Body of pancreas (tissue), 4 donors: ENCODE data around the gene KRT33A. TPM values are rescaled to one million over a fixed set of nuclear protein-coding genes. Genes with fewer than 3 reads are reported as not detected.

Source experiments
- ATAC-seq: fragments of 150-250 bp; one replicate; pipeline ENCODE4 v1.9.1; 2016
- DNase-seq, 4 donors: peaks; one replicate each; pipeline ENCODE4 v3.0.0-alpha.2; 2019
- H3K27ac ChIP-seq, 4 donors: fragments of 200-600 bp; sonication (generic); 1 replicate in 3 of 4; 2 replicates in 1 of 4; pipeline versions ENCODE4 v1.5.1 to v1.6.1; 2016 to 2019; ENCODE audit warnings: mild to moderate bottlenecking in 1 of 4, mixed read lengths in 1 of 4, moderate library complexity in 1 of 4
- H3K27me3 ChIP-seq, 2 donors: fragments of 200-600 bp; sonication (generic); one replicate each; pipeline ENCODE4 v1.6.0; 2016; ENCODE audit warnings: mild to moderate bottlenecking in 1 of 2
- H3K36me3 ChIP-seq, 2 donors: fragments of 200-600 bp; sonication (generic); replicated peaks in 1 of 2; 2 replicates each; pipeline ENCODE4 v1.5.1; 2016; ENCODE audit warnings: low read depth in 2 of 2; ENCODE audit not compliant: insufficient read depth in 1 of 2
- H3K4me1 ChIP-seq: fragments of 200-600 bp; sonication (generic); one replicate; pipeline ENCODE4 v1.6.0; 2016
- H3K4me3 ChIP-seq, 2 donors: fragments of 200-600 bp; sonication (generic); 1 replicate in 1 of 2; 2 replicates in 1 of 2; pipeline ENCODE4 v1.5.1; 2016 to 2019
- H3K9me3 ChIP-seq, 3 donors: fragments of 200-600 bp; sonication (generic); 1 replicate in 2 of 3; 2 replicates in 1 of 3; pipeline ENCODE4 v1.5.1; 2016
- CTCF ChIP-seq, 7 experiments: fragments of 450-650 bp in 4 of 7; fragments of 200-600 bp in 3 of 7; sonication (generic) in 3 of 7; IDR thresholded peaks; one replicate each; pipeline ENCODE4 v1.5.1; 2016 to 2019; ENCODE audit warnings: antibody characterized with exemption in 7 of 7
- POLR2A ChIP-seq, 3 donors: fragments of 450-650 bp; IDR thresholded peaks; one replicate each; pipeline ENCODE4 v1.6.1; 2016; ENCODE audit warnings: antibody characterized with exemption in 3 of 3, mild to moderate bottlenecking in 2 of 3
- WGBS, 2 donors: methylation state at CpG; one replicate each; pipeline ENCODE4 v1.1.5; 2017; 5-methylcytosine and 5-hydroxymethylcytosine counted together
- intact Hi-C: fragments of 100-400 bp; cut with DNase I; formaldehyde crosslinking; loops from one replicate; pipeline ENCODE4 v1.15.1; 2023
- total RNA-seq, 2 donors: library from RNA; depleted of rRNA; stranded (reverse); fragments of >200 nt; gene quantifications; one replicate each; pipeline ENCODE4 v1.1.0, GENCODE V29; 2016

KRT33A gene
- total RNA-seq, 2 donors from 2014 or later, result not detected

- DNase-seq (no peak), ATAC-seq (no peak)
- WGBS, 2 donors, result 76% methylated on average over 8 to 11 of the region's 11 CpGs
- intact Hi-C loops, result no loop called here
- Histone ChIP-seq H3K27ac (no peak overlapping the region), H3K4me3 (no peak overlapping the region), H3K4me1 (no peaks in the 10 kb centered on the region), H3K36me3 (no peaks in the 10 kb centered on the region), H3K9me3 (peaks cover 0 to 11% (median 0%) of the 10 kb centered on the region in 3 donors), H3K27me3 (no peaks in the 10 kb centered on the region)
- TF ChIP-seq CTCF (IDR thresholded peaks at IDR 0.05), result no peak
- TF ChIP-seq POLR2A (IDR thresholded peaks at IDR 0.05), result no peak
Observed at GRCh38 chr17:41322903-41323895, 27.4 kb downstream of the KRT33A start.

GRCh38 chr17:41322094-41322902 is 28.3 kb downstream of the KRT33A start:
- Histone ChIP-seq H3K27me3 (no peaks in the 10 kb centered on the region), H3K9me3 (peaks cover 0 to 11% (median 0%) of the 10 kb centered on the region in 3 donors), H3K4me3 (no peak overlapping the region), H3K27ac (no peak overlapping the region), H3K36me3 (no peaks in the 10 kb centered on the region), H3K4me1 (no peaks in the 10 kb centered on the region)
- intact Hi-C loops, result no loop called here
- ATAC-seq (no peak), DNase-seq (peak in 1 of 4 donors; percentile 17)
- 28 to 32% methylated on average over 5 of the region's 5 CpGs for WGBS, 2 donors
- TF ChIP-seq POLR2A (IDR thresholded peaks at IDR 0.05), result no peak
- peak in 6 of 7 experiments; percentile 54 to 68 (median 60) for TF ChIP-seq CTCF (IDR thresholded peaks at IDR 0.05)

DNA sequence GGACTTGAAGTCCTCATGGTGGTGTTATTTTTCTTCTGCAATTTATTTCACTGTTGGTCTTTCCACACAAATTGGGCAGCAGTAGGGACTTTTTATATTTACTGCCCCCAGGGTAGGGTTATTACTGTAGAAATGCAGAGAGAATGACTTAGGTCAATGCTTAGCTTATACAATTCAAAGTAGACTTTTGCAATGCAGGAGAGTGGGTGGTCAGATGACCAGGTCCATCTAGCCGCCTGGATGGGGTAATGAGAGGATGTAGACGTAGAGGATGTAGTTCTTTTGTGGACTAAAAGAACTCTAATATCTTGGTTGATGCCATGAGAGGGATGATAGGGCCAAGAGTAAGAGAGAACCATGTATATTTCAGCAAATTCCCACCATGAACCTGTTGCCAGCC is 32.4 kb downstream of the KRT33A start:
- Histone ChIP-seq H3K36me3 (no peaks in the 10 kb centered on the region), H3K9me3 (peaks cover 0 to 11% (median 0%) of the 10 kb centered on the region in 3 donors), H3K27ac (no peak overlapping the region), H3K4me1 (no peaks in the 10 kb centered on the region), H3K27me3 (no peaks in the 10 kb centered on the region), H3K4me3 (no peak overlapping the region)
- DNase-seq (no peak), ATAC-seq (no peak)
- intact Hi-C loops, result no loop called here
- 53 to 66% methylated on average over 2 of the region's 2 CpGs for WGBS, 2 donors
- TF ChIP-seq CTCF (IDR thresholded peaks at IDR 0.05) (no peak), POLR2A (IDR thresholded peaks at IDR 0.05) (no peak)

GRCh38 chr17:41315814-41316445 is 34.7 kb downstream of the KRT33A start:
- no peak for DNase-seq
- intact Hi-C loops, result no loop called here
- TF ChIP-seq CTCF (IDR thresholded peaks at IDR 0.05) (no peak), POLR2A (IDR thresholded peaks at IDR 0.05) (no peak)
- no peaks in the 10 kb centered on the region for H3K36me3 ChIP-seq
- no peaks in the 10 kb centered on the region for H3K27me3 ChIP-seq
- WGBS, 2 donors, result 64 to 66% methylated on average over 8 to 17 of the region's 17 CpGs
- no peak for ATAC-seq
- H3K4me3 ChIP-seq, result no peak overlapping the region
- H3K9me3 ChIP-seq, result peaks cover 0 to 11% (median 0%) of the 10 kb centered on the region in 3 donors
- H3K27ac ChIP-seq, result no peak overlapping the region
- no peaks in the 10 kb centered on the region for H3K4me1 ChIP-seq
